Activated T-helper 2 cell treated with anti-CD3 and anti-CD28 coated beads, Interferon-gamma antibody, Interleukin-2, Interleukin-4, amounts not matched to agents 10 μg/mL and 5 μg/mL and 100 μg/mL, durations not matched to agents 14 hours and 24 hours and 36 hours (primary cell): ENCODE results near the gene DNAH2. TPM values are rescaled to one million over a fixed set of nuclear protein-coding genes. Genes with fewer than 3 reads are reported as not detected.
"Not testable (repeated sequence)": the region's sequence is repeated elsewhere in the genome, so short reads cannot be mapped to it uniquely, and the experiment has no call there.

Experiments used
- DNase-seq: peaks from one replicate; pipeline ENCODE4 v3.0.0; 2021; ENCODE audit warnings: low spot score
- H3K27ac Mint-ChIP-seq: one replicate; pipeline ENCODE4 v1.8.0; 2021; ENCODE audit warnings: mixed read lengths
- H3K27me3 Mint-ChIP-seq: one replicate; pipeline ENCODE4 v1.8.0; 2021; ENCODE audit warnings: low read depth, mixed read lengths
- H3K36me3 Mint-ChIP-seq: one replicate; pipeline ENCODE4 v1.8.0; 2021; ENCODE audit warnings: low read depth, mixed read lengths
- H3K4me1 Mint-ChIP-seq: one replicate; pipeline ENCODE4 v1.8.0; 2021; ENCODE audit warnings: low read depth, mixed read lengths
- H3K4me3 Mint-ChIP-seq: one replicate; pipeline ENCODE4 v1.8.0; 2021; ENCODE audit warnings: low read depth, mild to moderate bottlenecking, moderate library complexity, mixed read lengths
- H3K9me3 Mint-ChIP-seq: one replicate; pipeline ENCODE4 v1.8.0; 2021; ENCODE audit warnings: mixed read lengths
- intact Hi-C: fragments of 100-400 bp; cut with micrococcal nuclease; formaldehyde crosslinking; loops from one replicate; pipeline ENCODE4 v1.15.1; 2023
- total RNA-seq: library from RNA; stranded (reverse); gene quantifications from 2 replicates; pipeline ENCODE4 v1.2.3, GENCODE V29; 2022

DNAH2 gene
- total RNA-seq, 1 donor from 2014 or later = not detected

DNA sequence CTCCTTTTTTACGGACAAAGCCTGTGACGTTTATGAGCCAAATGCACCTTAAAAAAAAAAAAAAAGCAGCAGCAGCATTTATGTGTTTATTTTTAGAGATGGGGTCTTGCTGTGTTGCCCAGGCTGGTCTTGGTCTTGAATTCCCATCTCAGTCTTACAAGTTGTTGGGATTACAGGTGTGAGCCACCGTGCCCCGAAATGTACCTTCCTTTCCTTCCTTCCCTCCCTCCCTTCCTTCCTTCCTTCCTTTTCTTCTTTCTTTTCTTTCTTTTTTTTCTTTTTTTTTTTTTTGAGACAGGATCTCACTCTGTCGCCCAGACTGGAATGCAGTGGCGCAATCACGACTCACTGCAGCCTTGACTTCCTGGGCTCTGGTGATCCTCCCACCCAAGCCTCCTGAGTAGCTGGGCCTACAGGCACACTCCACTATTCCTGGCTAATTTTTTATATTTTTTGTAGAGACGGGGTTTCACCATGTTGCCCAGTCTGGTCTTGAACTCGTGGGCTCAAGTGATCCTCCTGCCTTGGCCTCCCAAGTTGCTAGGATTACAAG is 92.3 kb downstream of the DNAH2 start:
- intact Hi-C loops, DNase-seq, H3K4me3 Mint-ChIP-seq, H3K27ac Mint-ChIP-seq, H3K36me3 Mint-ChIP-seq, H3K4me1 Mint-ChIP-seq, H3K9me3 Mint-ChIP-seq: not testable (repeated sequence)
- peaks cover 15% of the 10 kb centered on the region for H3K27me3 Mint-ChIP-seq

DNA sequence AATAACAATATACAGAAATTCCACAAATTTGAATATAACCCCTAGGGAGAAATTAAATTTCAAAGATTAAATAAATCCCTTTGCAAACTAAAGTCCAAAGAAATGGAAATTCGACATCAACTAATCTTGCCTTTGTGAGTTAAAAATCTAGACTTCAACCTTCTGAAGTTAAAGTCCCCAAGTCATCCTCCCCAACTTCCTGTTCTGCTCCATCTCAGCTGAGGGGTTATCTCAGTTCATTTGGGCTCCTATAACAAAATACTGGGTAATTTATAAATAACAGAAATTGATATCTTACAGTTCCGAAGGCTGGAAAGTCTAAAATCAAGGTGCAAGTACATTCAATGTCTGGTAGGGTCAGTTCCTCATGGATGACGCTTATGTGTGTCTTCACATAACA is 93.7 kb downstream of the DNAH2 start:
- no peak for DNase-seq
- Mint-ChIP-seq H3K27me3 (peaks cover 9% of the 10 kb centered on the region), H3K9me3 (no peaks in the 10 kb centered on the region), H3K4me1 (no peaks in the 10 kb centered on the region), H3K27ac (no peak overlapping the region), H3K36me3 (no peaks in the 10 kb centered on the region), H3K4me3 (no peak overlapping the region)
- intact Hi-C loops = no loop called here

- no peaks in the 10 kb centered on the region for H3K9me3 Mint-ChIP-seq
- peaks cover 2% of the 10 kb centered on the region for H3K27me3 Mint-ChIP-seq
- no peak overlapping the region for H3K4me3 Mint-ChIP-seq
- no peak for DNase-seq
- no peaks in the 10 kb centered on the region for H3K4me1 Mint-ChIP-seq
- intact Hi-C loops = no loop called here
- no peaks in the 10 kb centered on the region for H3K36me3 Mint-ChIP-seq
- H3K27ac Mint-ChIP-seq = no peak overlapping the region
These were observed 97.4 kb downstream of the DNAH2 start for GRCh38 chr17:7814969-7815368.

DNA sequence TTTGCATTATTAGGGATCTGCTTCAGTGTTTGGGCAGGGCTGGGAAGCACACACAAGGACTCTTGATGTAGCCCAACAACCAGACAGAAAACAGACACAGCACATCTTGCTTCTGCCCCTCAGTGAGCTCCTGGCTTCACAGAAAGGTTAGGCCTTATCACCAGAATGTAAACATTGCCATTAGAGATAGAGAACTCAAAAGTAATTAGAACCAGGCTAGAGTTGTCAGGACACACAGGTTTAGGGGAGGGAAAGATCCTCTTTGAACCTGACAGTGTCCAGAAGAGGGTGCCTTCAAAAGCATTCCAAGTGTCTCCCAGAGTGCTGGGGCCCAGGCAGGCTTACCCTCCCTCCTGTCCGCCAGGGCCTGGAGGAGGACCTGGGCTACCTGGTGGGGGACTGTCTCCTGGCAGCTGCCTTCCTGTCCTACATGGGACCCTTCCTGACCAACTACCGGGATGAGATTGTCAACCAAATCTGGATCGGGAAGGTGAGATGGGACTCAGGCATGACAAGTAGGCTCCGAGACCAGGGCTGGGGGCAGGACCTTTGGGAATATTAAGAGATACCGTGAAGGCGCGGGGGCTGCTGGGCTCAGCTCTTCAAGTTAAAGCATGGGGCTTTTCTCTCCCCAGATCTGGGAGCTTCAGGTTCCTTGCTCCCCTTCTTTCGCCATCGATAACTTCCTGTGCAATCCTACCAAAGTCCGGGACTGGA is 99.5 kb downstream of the DNAH2 start:
- no peaks in the 10 kb centered on the region for H3K36me3 Mint-ChIP-seq
- no peaks in the 10 kb centered on the region for H3K4me1 Mint-ChIP-seq
- no peak overlapping the region for H3K27ac Mint-ChIP-seq
- no peak for DNase-seq
- H3K9me3 Mint-ChIP-seq = no peaks in the 10 kb centered on the region
- H3K4me3 Mint-ChIP-seq = no peak overlapping the region
- intact Hi-C loops = no loop called here
- H3K27me3 Mint-ChIP-seq = no peaks in the 10 kb centered on the region

- Mint-ChIP-seq H3K27me3 (no peaks in the 10 kb centered on the region), H3K4me3 (no peak overlapping the region), H3K4me1 (no peaks in the 10 kb centered on the region), H3K27ac (no peak overlapping the region), H3K9me3 (no peaks in the 10 kb centered on the region), H3K36me3 (no peaks in the 10 kb centered on the region)
- DNase-seq = no peak
- intact Hi-C loops = no loop called here
These were observed 100.1 kb downstream of the DNAH2 start for GRCh38 chr17:7817643-7817964.

GRCh38 chr17:7818026-7818425 is 100.5 kb downstream of the DNAH2 start:
- H3K4me3 Mint-ChIP-seq = no peak overlapping the region
- no peaks in the 10 kb centered on the region for H3K4me1 Mint-ChIP-seq
- intact Hi-C loops = no loop called here
- H3K27me3 Mint-ChIP-seq = no peaks in the 10 kb centered on the region
- no peak overlapping the region for H3K27ac Mint-ChIP-seq
- H3K36me3 Mint-ChIP-seq = no peaks in the 10 kb centered on the region
- no peaks in the 10 kb centered on the region for H3K9me3 Mint-ChIP-seq
- no peak for DNase-seq

DNA sequence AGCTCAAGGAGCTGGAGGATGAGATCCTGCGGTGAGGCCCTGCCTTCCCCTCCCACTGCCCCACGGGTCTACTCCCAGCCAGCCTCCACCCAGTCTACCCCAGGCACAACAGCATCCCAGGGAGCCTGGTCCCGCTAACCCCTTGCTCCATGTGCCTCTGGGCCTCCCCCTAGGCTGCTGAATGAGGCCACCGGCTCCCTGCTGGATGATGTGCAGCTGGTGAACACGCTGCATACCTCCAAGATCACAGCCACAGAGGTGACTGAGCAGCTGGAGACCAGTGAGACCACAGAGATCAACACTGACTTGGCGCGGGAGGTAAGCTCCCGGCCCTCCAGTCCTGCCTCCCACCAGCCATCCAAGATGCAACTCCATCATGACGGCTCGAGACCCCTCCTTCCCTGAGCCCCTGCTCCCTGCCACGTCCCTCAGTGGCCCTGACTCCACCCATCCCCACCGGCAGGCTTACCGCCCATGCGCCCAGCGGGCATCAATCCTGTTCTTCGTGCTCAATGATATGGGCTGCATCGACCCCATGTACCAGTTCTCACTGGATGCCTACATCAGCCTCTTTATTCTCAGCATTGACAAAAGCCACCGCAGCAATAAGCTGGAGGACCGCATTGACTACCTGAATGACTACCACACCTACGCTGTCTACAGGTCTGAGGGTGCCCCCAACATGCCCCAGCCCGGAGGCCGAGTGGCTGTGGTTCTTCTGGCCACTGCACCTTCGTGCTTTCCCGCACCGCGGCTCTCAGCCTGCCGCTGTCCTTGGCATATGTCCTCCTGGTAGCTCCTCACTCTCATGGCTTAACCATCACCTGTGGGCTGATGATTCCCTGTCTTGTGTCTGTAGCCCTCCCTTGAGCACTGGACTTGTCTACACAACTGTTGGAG is 101.5 kb downstream of the DNAH2 start:
- Mint-ChIP-seq H3K27me3 (no peaks in the 10 kb centered on the region), H3K36me3 (no peaks in the 10 kb centered on the region), H3K9me3 (no peaks in the 10 kb centered on the region), H3K4me1 (no peaks in the 10 kb centered on the region), H3K27ac (no peak overlapping the region), H3K4me3 (no peak overlapping the region)
- intact Hi-C loops = no loop called here
- no peak for DNase-seq

GRCh38 chr17:7820231-7820630 is 102.7 kb downstream of the DNAH2 start:
- Mint-ChIP-seq H3K27ac (no peak overlapping the region), H3K4me3 (no peak overlapping the region), H3K9me3 (no peaks in the 10 kb centered on the region), H3K27me3 (peaks cover 3% of the 10 kb centered on the region), H3K36me3 (no peaks in the 10 kb centered on the region), H3K4me1 (peaks cover 6% of the 10 kb centered on the region)
- intact Hi-C loops = no loop called here
- DNase-seq = no peak

DNA sequence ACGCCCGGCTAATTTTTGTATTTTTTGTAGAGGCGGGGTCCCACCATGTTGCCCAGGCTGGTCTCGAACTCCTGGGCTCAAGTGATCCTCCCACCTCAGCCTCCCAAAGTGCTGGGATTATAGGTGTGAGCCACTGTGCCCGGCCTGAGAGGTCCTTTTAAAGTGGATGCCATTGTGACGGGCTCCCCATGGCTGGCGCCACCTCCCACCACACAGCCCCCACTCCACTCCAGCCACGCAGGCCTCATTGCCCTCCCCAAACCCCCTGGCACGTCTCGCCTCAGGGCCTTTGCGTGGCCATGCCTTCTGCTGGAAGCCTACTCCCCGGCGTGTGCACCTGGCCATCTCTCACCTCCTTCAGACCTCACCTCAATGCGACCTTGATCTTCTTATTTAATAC is 104.6 kb downstream of the DNAH2 start:
- no peak for DNase-seq
- peaks cover 9% of the 10 kb centered on the region for H3K27me3 Mint-ChIP-seq
- intact Hi-C loops = loop anchor here (1.0 kb wide), 2 partner anchors 12 to 29 kb away; partner anchors contain the start of gene KDM6B
- no peak overlapping the region for H3K27ac Mint-ChIP-seq
- H3K4me1 Mint-ChIP-seq = peaks cover 8% of the 10 kb centered on the region
- no peak overlapping the region for H3K4me3 Mint-ChIP-seq
- no peaks in the 10 kb centered on the region for H3K36me3 Mint-ChIP-seq
- H3K9me3 Mint-ChIP-seq = no peaks in the 10 kb centered on the region

DNA sequence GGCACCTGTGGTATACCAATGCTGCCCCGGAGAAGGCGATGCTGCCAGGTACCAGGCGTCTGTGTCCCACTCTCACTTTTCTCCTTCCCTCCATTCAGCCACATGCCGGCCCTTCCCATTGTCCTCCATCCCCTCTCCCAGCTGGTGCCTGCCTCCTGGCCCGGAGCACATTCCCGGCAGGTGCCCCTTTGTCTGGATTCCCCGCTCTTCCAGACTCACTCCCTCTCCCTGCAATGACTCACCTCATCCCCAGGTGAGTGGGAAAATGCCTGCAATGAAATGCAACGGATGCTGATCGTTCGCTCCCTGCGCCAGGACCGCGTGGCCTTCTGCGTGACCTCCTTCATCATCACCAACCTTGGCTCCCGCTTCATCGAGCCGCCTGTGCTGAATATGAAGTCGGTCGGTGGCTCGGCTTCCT is 106.0 kb downstream of the DNAH2 start:
- intact Hi-C loops = no loop called here
- Mint-ChIP-seq H3K36me3 (no peaks in the 10 kb centered on the region), H3K9me3 (no peaks in the 10 kb centered on the region), H3K27ac (no peak overlapping the region), H3K4me1 (peaks cover 8% of the 10 kb centered on the region), H3K27me3 (peaks cover 18% of the 10 kb centered on the region), H3K4me3 (no peak overlapping the region)
- no peak for DNase-seq

- peaks cover 19% of the 10 kb centered on the region for H3K27me3 Mint-ChIP-seq
These were observed 106.7 kb downstream of the DNAH2 start for GRCh38 chr17:7824021-7824924.

DNA sequence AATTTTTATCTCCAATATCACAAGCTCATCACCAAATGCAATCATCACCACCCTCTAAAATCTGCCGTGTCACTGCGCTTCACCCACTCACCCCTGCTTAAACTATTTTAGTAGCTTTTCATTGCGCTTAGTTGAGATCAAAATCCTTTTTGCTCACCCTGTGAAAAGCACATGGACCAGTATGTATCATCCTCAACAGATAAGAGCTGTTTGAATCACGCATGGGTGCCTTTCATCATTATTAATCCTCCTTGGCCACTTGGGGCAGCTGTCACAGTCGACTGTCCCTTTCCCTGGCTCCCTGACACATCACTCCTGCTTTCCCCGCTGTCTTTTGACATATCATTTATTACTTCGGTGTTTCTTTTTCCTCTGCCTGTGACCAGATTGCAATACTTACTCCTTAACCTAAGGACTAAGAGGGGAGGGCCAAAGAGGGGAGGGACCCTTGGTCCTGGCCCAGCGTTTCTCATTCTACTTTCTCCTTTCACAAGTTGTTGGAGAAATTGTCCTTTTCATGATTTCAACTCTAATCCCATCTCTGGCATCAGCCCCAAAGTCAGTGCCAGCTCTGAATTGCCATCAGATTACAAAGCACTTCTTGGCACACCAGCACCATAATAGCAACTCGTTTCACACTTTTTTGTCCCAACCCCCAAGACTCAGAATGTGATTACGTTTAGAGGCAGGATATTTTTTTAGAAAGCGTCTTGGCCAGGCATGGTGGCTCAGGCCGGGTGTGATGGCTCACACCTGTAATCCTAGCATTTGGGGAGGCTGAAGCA is 107.9 kb downstream of the DNAH2 start:
- Mint-ChIP-seq H3K27ac (no peak overlapping the region), H3K36me3 (no peaks in the 10 kb centered on the region), H3K4me1 (peaks cover 8% of the 10 kb centered on the region), H3K27me3 (peaks cover 25% of the 10 kb centered on the region), H3K9me3 (no peaks in the 10 kb centered on the region), H3K4me3 (no peak overlapping the region)
- DNase-seq = no peak
- intact Hi-C loops = no loop called here

More at GRCh38 chr17:7824021-7824924, 106.7 kb downstream of the DNAH2 start:
- Mint-ChIP-seq H3K27ac (no peak overlapping the region), H3K4me3 (no peak overlapping the region), H3K4me1 (peaks cover 8% of the 10 kb centered on the region), H3K9me3 (no peaks in the 10 kb centered on the region), H3K36me3 (no peaks in the 10 kb centered on the region)
- DNase-seq = no peak
- intact Hi-C loops = no loop called here
